Activated naive CD8-positive, alpha-beta T cell (primary cell): ENCODE data around the gene RHBDD3.

Source experiments
- H3K27ac Mint-ChIP-seq: one replicate; pipeline ENCODE4 v1.8.0; 2021; ENCODE audit warnings: mixed read lengths
- H3K27me3 Mint-ChIP-seq: one replicate; pipeline ENCODE4 v1.8.0; 2021; ENCODE audit warnings: mixed read lengths
- H3K36me3 Mint-ChIP-seq: one replicate; pipeline ENCODE4 v1.8.0; 2021; ENCODE audit warnings: mixed read lengths
- H3K4me1 Mint-ChIP-seq: one replicate; pipeline ENCODE4 v1.8.0; 2021; ENCODE audit warnings: low read depth, mixed read lengths
- H3K4me3 Mint-ChIP-seq: one replicate; pipeline ENCODE4 v1.8.0; 2021; ENCODE audit warnings: mild to moderate bottlenecking, mixed read lengths
- H3K9me3 Mint-ChIP-seq: one replicate; pipeline ENCODE4 v1.8.0; 2021; ENCODE audit warnings: low read depth, mixed read lengths

Gene RHBDD3

GRCh38 chr22:29266564-29267461 is 968 bp downstream of the RHBDD3 start:
- Mint-ChIP-seq H3K9me3 (no peaks in the 10 kb centered on the region), H3K4me3 (peak overlapping the region; percentile 95), H3K36me3 (peaks cover 22% of the 10 kb centered on the region), H3K27ac (peak overlapping the region; percentile 100), H3K4me1 (peaks cover 36% of the 10 kb centered on the region), H3K27me3 (no peaks in the 10 kb centered on the region)

- H3K4me1 Mint-ChIP-seq = peaks cover 27% of the 10 kb centered on the region
- no peaks in the 10 kb centered on the region for H3K27me3 Mint-ChIP-seq
- H3K27ac Mint-ChIP-seq = no peak overlapping the region
- H3K36me3 Mint-ChIP-seq = peaks cover 17% of the 10 kb centered on the region
- peak overlapping the region; percentile 95 for H3K4me3 Mint-ChIP-seq
- no peaks in the 10 kb centered on the region for H3K9me3 Mint-ChIP-seq
Observed at GRCh38 chr22:29265929-29266328, 1.9 kb downstream of the RHBDD3 start.

GRCh38 chr22:29265305-29265704 is 2.5 kb downstream of the RHBDD3 start:
- peaks cover 12% of the 10 kb centered on the region for H3K36me3 Mint-ChIP-seq
- peaks cover 21% of the 10 kb centered on the region for H3K4me1 Mint-ChIP-seq
- H3K4me3 Mint-ChIP-seq = no peak overlapping the region
- no peak overlapping the region for H3K27ac Mint-ChIP-seq
- H3K27me3 Mint-ChIP-seq = no peaks in the 10 kb centered on the region
- H3K9me3 Mint-ChIP-seq = no peaks in the 10 kb centered on the region

- Mint-ChIP-seq H3K27ac (no peak overlapping the region), H3K36me3 (peaks cover 5% of the 10 kb centered on the region), H3K4me3 (no peak overlapping the region), H3K9me3 (no peaks in the 10 kb centered on the region), H3K4me1 (peaks cover 12% of the 10 kb centered on the region), H3K27me3 (no peaks in the 10 kb centered on the region)
Observed at GRCh38 chr22:29263791-29264276, 3.9 kb downstream of the RHBDD3 start.

- Mint-ChIP-seq H3K27me3 (no peaks in the 10 kb centered on the region), H3K4me3 (no peak overlapping the region), H3K9me3 (no peaks in the 10 kb centered on the region), H3K27ac (no peak overlapping the region), H3K36me3 (no peaks in the 10 kb centered on the region), H3K4me1 (peaks cover 4% of the 10 kb centered on the region)
Observed at GRCh38 chr22:29260601-29261315, 7.0 kb downstream of the RHBDD3 start.

- H3K27ac Mint-ChIP-seq = no peak overlapping the region
- peaks cover 4% of the 10 kb centered on the region for H3K4me1 Mint-ChIP-seq
- H3K27me3 Mint-ChIP-seq = no peaks in the 10 kb centered on the region
- no peak overlapping the region for H3K4me3 Mint-ChIP-seq
- H3K9me3 Mint-ChIP-seq = no peaks in the 10 kb centered on the region
- H3K36me3 Mint-ChIP-seq = no peaks in the 10 kb centered on the region
Observed at GRCh38 chr22:29260031-29260560, 7.7 kb downstream of the RHBDD3 start.

- no peaks in the 10 kb centered on the region for H3K27me3 Mint-ChIP-seq
- H3K27ac Mint-ChIP-seq = no peak overlapping the region
- no peak overlapping the region for H3K4me3 Mint-ChIP-seq
- no peaks in the 10 kb centered on the region for H3K36me3 Mint-ChIP-seq
- no peaks in the 10 kb centered on the region for H3K9me3 Mint-ChIP-seq
- peaks cover 4% of the 10 kb centered on the region for H3K4me1 Mint-ChIP-seq
Observed at GRCh38 chr22:29259253-29259899, 8.4 kb downstream of the RHBDD3 start.

- H3K9me3 Mint-ChIP-seq = no peaks in the 10 kb centered on the region
- H3K27ac Mint-ChIP-seq = no peak overlapping the region
Observed at GRCh38 chr22:29258407-29259252, 9.2 kb downstream of the RHBDD3 start.

GRCh38 chr22:29257751-29258181 is 10.0 kb downstream of the RHBDD3 start:
- Mint-ChIP-seq H3K4me1 (peaks cover 4% of the 10 kb centered on the region), H3K36me3 (no peaks in the 10 kb centered on the region), H3K9me3 (no peaks in the 10 kb centered on the region), H3K27me3 (no peaks in the 10 kb centered on the region), H3K27ac (no peak overlapping the region), H3K4me3 (no peak overlapping the region)

More at GRCh38 chr22:29258407-29259252, 9.2 kb downstream of the RHBDD3 start:
- Mint-ChIP-seq H3K4me1 (peaks cover 4% of the 10 kb centered on the region), H3K27me3 (no peaks in the 10 kb centered on the region), H3K36me3 (no peaks in the 10 kb centered on the region), H3K4me3 (no peak overlapping the region)

GRCh38 chr22:29256606-29257325 is 11.0 kb downstream of the RHBDD3 start:
- Mint-ChIP-seq H3K4me1 (peaks cover 4% of the 10 kb centered on the region), H3K9me3 (no peaks in the 10 kb centered on the region), H3K27ac (no peak overlapping the region), H3K36me3 (no peaks in the 10 kb centered on the region), H3K27me3 (no peaks in the 10 kb centered on the region), H3K4me3 (no peak overlapping the region)

GRCh38 chr22:29255064-29255621 is 12.6 kb downstream of the RHBDD3 start:
- H3K9me3 Mint-ChIP-seq = no peaks in the 10 kb centered on the region
- no peak overlapping the region for H3K4me3 Mint-ChIP-seq
- no peak overlapping the region for H3K27ac Mint-ChIP-seq
- no peaks in the 10 kb centered on the region for H3K27me3 Mint-ChIP-seq
- no peaks in the 10 kb centered on the region for H3K36me3 Mint-ChIP-seq
- H3K4me1 Mint-ChIP-seq = peaks cover 4% of the 10 kb centered on the region

- Mint-ChIP-seq H3K4me1 (peaks cover 4% of the 10 kb centered on the region), H3K36me3 (no peaks in the 10 kb centered on the region), H3K4me3 (no peak overlapping the region), H3K27me3 (no peaks in the 10 kb centered on the region), H3K9me3 (no peaks in the 10 kb centered on the region), H3K27ac (no peak overlapping the region)
Observed at GRCh38 chr22:29254286-29254660, 13.5 kb downstream of the RHBDD3 start.

GRCh38 chr22:29253561-29254285 is 14.1 kb downstream of the RHBDD3 start:
- Mint-ChIP-seq H3K27me3 (no peaks in the 10 kb centered on the region), H3K36me3 (no peaks in the 10 kb centered on the region), H3K9me3 (no peaks in the 10 kb centered on the region), H3K27ac (no peak overlapping the region), H3K4me1 (peaks cover 4% of the 10 kb centered on the region), H3K4me3 (no peak overlapping the region)
